PFSK-1 (cell line): ENCODE data around the gene ZMYND19.

ENCODE experiments used
- POLR2AphosphoS5 ChIP-seq: IDR thresholded peaks from 2 replicates; pipeline ENCODE4 v1.6.1; 2012; ENCODE audit warnings: low read depth, mild to moderate bottlenecking, control low read depth, low read length, moderate library complexity
- TAF1 ChIP-seq: IDR thresholded peaks from 2 replicates; pipeline ENCODE4 v1.6.1; 2012; ENCODE audit warnings: low read length, control low read depth, borderline replicate concordance; ENCODE audit not compliant: insufficient read depth
- TF ChIP-seq, protein P1 (sequence below), 2 experiments: IDR thresholded peaks; 2 replicates each; pipeline versions ENCODE4 v1.6.1 to v1.8.0; 2011 to 2012; ENCODE audit warnings: low read depth in 2 of 2, low read length in 2 of 2, control low read depth in 1 of 2, inconsistent platforms in 1 of 2, mild to moderate bottlenecking in 1 of 2, moderate library complexity in 1 of 2; ENCODE audit not compliant: insufficient read depth in 1 of 2

DNA sequence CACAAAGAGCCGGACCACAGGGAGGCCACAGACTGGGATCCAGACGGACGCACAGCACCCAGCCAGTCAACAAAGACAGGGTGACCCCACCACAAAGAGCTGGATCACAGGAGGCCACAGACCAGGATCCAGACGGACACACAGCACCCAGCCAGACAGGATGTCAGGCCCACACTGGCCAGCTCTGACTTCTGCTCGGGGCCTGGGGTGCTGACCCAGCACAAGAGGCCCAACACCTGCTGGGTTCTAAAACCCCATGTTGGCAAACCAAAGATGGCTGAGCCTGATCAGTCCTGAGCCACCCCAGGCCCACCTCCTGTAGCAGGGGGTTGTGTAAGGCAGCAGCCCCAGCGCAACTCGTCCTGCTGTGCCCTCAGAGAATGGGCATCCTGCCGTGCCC, 6.4 kb downstream of the ZMYND19 start:
- TF ChIP-seq TAF1 (no peak), POLR2AphosphoS5 (no peak)
- TF ChIP-seq, protein P1, sequence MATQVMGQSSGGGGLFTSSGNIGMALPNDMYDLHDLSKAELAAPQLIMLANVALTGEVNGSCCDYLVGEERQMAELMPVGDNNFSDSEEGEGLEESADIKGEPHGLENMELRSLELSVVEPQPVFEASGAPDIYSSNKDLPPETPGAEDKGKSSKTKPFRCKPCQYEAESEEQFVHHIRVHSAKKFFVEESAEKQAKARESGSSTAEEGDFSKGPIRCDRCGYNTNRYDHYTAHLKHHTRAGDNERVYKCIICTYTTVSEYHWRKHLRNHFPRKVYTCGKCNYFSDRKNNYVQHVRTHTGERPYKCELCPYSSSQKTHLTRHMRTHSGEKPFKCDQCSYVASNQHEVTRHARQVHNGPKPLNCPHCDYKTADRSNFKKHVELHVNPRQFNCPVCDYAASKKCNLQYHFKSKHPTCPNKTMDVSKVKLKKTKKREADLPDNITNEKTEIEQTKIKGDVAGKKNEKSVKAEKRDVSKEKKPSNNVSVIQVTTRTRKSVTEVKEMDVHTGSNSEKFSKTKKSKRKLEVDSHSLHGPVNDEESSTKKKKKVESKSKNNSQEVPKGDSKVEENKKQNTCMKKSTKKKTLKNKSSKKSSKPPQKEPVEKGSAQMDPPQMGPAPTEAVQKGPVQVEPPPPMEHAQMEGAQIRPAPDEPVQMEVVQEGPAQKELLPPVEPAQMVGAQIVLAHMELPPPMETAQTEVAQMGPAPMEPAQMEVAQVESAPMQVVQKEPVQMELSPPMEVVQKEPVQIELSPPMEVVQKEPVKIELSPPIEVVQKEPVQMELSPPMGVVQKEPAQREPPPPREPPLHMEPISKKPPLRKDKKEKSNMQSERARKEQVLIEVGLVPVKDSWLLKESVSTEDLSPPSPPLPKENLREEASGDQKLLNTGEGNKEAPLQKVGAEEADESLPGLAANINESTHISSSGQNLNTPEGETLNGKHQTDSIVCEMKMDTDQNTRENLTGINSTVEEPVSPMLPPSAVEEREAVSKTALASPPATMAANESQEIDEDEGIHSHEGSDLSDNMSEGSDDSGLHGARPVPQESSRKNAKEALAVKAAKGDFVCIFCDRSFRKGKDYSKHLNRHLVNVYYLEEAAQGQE (IDR thresholded peaks at IDR 0.05; ENCODE audit: insufficient read depth in 1 of 2, low read depth in 2 of 2, low read length in 2 of 2) = no peak
